K562 (cell line): ENCODE results near the gene CITED2.

Experiments
- CBX5 ChIP-seq: IDR thresholded peaks from 2 replicates; pipeline ENCODE4 v1.6.1; 2014; ENCODE audit warnings: low read depth, borderline replicate concordance
- CEBPG ChIP-seq, 3 experiments: fragments of 200-800 bp in 1 of 3; sonication (Bioruptor generic) in 1 of 3; sonication (generic) in 1 of 3; formaldehyde crosslinking in 1 of 3; IDR thresholded peaks in 2 of 3; conservative IDR thresholded peaks in 1 of 3; 2 replicates each; pipeline versions ENCODE4 v1.6.1 to v1.8.0; 2016 to 2022; ENCODE audit warnings: missing compliant biosample characterization in 2 of 3, missing genetic modification characterization in 2 of 3, mild to moderate bottlenecking in 1 of 3, missing genetic modification reagents in 1 of 3
- EP300 ChIP-seq: IDR thresholded peaks from 2 replicates; pipeline ENCODE4 v1.6.1; 2012; ENCODE audit warnings: low read length, improper control_type of control experiment
- GABPA ChIP-seq: fragments of 200-800 bp; sonication (Bioruptor generic); conservative IDR thresholded peaks from 2 replicates; pipeline ENCODE4 v1.6.1; 2016; ENCODE audit warnings: low read depth, missing genetic modification characterization, missing compliant biosample characterization
- MAX ChIP-seq: sonication (generic); formaldehyde crosslinking; IDR thresholded peaks from 2 replicates; pipeline ENCODE4 v1.9.0; 2022; ENCODE audit warnings: mild to moderate bottlenecking, missing genetic modification reagents
- NFIC ChIP-seq: fragments of 450-650 bp; IDR thresholded peaks from 2 replicates; pipeline ENCODE4 v1.6.1; 2017; ENCODE audit warnings: mild to moderate bottlenecking, inconsistent platforms
- SMARCA4 ChIP-seq: fragments of 450-650 bp; IDR thresholded peaks from 2 replicates; pipeline ENCODE4 v1.6.1; 2016
- WHSC1 ChIP-seq: IDR thresholded peaks from one replicate; pipeline ENCODE4 v1.6.1; 2012; ENCODE audit warnings: low read length, control low read depth, inconsistent platforms
- ZNF24 ChIP-seq: fragments of 450-650 bp; IDR thresholded peaks from 2 replicates; pipeline ENCODE4 v1.6.1; 2016
- ZNF57 ChIP-seq: fragments of 450-650 bp; formaldehyde crosslinking; IDR thresholded peaks from 2 replicates; pipeline ENCODE4 v1.4.0; 2020; ENCODE audit warnings: mild to moderate bottlenecking, moderate library complexity
- TF ChIP-seq, protein P1 (sequence below), 3 experiments: IDR thresholded peaks in 2 of 3; conservative IDR thresholded peaks in 1 of 3; 2 replicates each; pipeline ENCODE4 v1.5.1; 2011 to 2012; ENCODE audit warnings: low read length in 3 of 3, mild to moderate bottlenecking in 3 of 3, control low read depth in 2 of 3, improper control_type of control experiment in 1 of 3, inconsistent platforms in 1 of 3, low read depth in 1 of 3, mixed read lengths in 1 of 3, moderate library complexity in 1 of 3; ENCODE audit not compliant: insufficient read depth in 2 of 3
- TF ChIP-seq, protein P2 (sequence below): sonication (generic); formaldehyde crosslinking; IDR thresholded peaks from 2 replicates; pipeline ENCODE4 v1.8.0; 2023; ENCODE audit warnings: missing genetic modification reagents, mild to moderate bottlenecking, borderline replicate concordance

DNA sequence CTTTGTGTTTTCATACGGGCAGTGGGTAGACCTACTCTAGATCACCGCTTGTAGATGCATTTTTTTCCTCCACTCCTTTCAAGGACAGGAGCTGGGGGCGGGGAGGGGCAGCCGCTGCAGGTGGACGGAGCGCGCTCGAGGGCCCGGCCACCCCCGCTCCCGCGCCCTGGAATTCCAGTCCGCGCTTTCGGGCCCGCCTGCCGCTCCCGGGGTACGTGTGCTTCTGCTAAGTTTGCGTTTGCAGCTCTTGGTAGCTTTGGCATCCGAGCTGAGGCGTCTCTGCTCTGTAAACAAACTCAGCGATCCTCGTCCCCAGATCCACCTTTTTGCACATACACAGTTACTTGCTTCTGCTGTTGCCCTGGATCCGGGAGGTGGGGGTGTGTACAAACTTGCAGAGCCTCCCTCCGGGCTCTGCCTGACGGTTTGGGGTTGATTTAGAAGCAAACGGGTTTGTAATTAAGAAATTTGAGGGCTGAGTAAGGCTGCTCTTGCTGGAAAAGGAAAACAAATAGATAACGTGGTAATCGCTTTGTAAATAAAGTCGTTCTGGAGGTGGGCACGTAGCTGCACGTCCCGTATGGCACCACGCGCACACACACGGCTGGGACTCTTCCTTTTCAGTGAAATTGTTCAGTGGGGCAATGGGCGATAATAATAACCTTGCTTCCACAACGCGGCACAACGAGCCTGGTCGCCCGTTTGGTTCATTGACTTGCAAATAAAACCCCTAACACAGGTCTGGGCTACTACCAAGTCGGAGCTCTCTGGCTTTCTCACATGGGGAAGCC is 973 bp upstream of the CITED2 start:
- no peak for TF ChIP-seq WHSC1
- peak; percentile 44 for TF ChIP-seq SMARCA4
- TF ChIP-seq, protein P1, sequence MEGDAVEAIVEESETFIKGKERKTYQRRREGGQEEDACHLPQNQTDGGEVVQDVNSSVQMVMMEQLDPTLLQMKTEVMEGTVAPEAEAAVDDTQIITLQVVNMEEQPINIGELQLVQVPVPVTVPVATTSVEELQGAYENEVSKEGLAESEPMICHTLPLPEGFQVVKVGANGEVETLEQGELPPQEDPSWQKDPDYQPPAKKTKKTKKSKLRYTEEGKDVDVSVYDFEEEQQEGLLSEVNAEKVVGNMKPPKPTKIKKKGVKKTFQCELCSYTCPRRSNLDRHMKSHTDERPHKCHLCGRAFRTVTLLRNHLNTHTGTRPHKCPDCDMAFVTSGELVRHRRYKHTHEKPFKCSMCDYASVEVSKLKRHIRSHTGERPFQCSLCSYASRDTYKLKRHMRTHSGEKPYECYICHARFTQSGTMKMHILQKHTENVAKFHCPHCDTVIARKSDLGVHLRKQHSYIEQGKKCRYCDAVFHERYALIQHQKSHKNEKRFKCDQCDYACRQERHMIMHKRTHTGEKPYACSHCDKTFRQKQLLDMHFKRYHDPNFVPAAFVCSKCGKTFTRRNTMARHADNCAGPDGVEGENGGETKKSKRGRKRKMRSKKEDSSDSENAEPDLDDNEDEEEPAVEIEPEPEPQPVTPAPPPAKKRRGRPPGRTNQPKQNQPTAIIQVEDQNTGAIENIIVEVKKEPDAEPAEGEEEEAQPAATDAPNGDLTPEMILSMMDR (IDR thresholded peaks at IDR 0.05 in 2 of 3, conservative IDR thresholded peaks at IDR 0.05 in 1 of 3; ENCODE audit: insufficient read depth in 2 of 3, low read depth in 1 of 3, low read length in 3 of 3), result peak in 1 of 3 experiments; percentile 47; a peak in 1 of 6 replicates
- TF ChIP-seq, protein P2, sequence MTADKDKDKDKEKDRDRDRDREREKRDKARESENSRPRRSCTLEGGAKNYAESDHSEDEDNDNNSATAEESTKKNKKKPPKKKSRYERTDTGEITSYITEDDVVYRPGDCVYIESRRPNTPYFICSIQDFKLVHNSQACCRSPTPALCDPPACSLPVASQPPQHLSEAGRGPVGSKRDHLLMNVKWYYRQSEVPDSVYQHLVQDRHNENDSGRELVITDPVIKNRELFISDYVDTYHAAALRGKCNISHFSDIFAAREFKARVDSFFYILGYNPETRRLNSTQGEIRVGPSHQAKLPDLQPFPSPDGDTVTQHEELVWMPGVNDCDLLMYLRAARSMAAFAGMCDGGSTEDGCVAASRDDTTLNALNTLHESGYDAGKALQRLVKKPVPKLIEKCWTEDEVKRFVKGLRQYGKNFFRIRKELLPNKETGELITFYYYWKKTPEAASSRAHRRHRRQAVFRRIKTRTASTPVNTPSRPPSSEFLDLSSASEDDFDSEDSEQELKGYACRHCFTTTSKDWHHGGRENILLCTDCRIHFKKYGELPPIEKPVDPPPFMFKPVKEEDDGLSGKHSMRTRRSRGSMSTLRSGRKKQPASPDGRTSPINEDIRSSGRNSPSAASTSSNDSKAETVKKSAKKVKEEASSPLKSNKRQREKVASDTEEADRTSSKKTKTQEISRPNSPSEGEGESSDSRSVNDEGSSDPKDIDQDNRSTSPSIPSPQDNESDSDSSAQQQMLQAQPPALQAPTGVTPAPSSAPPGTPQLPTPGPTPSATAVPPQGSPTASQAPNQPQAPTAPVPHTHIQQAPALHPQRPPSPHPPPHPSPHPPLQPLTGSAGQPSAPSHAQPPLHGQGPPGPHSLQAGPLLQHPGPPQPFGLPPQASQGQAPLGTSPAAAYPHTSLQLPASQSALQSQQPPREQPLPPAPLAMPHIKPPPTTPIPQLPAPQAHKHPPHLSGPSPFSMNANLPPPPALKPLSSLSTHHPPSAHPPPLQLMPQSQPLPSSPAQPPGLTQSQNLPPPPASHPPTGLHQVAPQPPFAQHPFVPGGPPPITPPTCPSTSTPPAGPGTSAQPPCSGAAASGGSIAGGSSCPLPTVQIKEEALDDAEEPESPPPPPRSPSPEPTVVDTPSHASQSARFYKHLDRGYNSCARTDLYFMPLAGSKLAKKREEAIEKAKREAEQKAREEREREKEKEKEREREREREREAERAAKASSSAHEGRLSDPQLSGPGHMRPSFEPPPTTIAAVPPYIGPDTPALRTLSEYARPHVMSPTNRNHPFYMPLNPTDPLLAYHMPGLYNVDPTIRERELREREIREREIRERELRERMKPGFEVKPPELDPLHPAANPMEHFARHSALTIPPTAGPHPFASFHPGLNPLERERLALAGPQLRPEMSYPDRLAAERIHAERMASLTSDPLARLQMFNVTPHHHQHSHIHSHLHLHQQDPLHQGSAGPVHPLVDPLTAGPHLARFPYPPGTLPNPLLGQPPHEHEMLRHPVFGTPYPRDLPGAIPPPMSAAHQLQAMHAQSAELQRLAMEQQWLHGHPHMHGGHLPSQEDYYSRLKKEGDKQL (CRISPR knock-in tag), result no peak
- TF ChIP-seq NFIC, result no peak
- TF ChIP-seq EP300, result peak; percentile 51
- peak; percentile 15; the same call in 1 of the 2 replicates for TF ChIP-seq ZNF57 (CRISPR knock-in tag)
- peak; percentile 75 for TF ChIP-seq ZNF24
- peak; percentile 53 for TF ChIP-seq GABPA (tag)
- no peak; the same call in 1 of the 2 replicates for TF ChIP-seq MAX (CRISPR knock-in tag)
- no peak; the same call in 1 of the 2 replicates for TF ChIP-seq CEBPG (CRISPR knock-in tag; IDR thresholded peaks at IDR 0.05)
- no peak for TF ChIP-seq CEBPG (tag; conservative IDR thresholded peaks at IDR 0.05 in 1 of 2, IDR thresholded peaks at IDR 0.05 in 1 of 2)
- TF ChIP-seq CBX5, result peak; percentile 70; the same call in 1 of the 2 replicates
